Hindlimb muscle (tissue), 1 donor: ENCODE data around the gene RAPSN. TPM values are rescaled to one million over a fixed set of nuclear protein-coding genes. Genes with fewer than 3 reads are reported as not detected.

Experiments
- DNase-seq: peaks from one replicate; pipeline ENCODE4 v3.0.0-alpha.2; 2013
- polyA plus RNA-seq: library from polyadenylated mRNA; unstranded; fragments of 120-200 nt; gene quantifications from one replicate; pipeline ENCODE4 v1.2.1, GENCODE V29; 2013; ENCODE audit not compliant: insufficient read length

RAPSN gene
- polyA plus RNA-seq: 126 TPM

DNA sequence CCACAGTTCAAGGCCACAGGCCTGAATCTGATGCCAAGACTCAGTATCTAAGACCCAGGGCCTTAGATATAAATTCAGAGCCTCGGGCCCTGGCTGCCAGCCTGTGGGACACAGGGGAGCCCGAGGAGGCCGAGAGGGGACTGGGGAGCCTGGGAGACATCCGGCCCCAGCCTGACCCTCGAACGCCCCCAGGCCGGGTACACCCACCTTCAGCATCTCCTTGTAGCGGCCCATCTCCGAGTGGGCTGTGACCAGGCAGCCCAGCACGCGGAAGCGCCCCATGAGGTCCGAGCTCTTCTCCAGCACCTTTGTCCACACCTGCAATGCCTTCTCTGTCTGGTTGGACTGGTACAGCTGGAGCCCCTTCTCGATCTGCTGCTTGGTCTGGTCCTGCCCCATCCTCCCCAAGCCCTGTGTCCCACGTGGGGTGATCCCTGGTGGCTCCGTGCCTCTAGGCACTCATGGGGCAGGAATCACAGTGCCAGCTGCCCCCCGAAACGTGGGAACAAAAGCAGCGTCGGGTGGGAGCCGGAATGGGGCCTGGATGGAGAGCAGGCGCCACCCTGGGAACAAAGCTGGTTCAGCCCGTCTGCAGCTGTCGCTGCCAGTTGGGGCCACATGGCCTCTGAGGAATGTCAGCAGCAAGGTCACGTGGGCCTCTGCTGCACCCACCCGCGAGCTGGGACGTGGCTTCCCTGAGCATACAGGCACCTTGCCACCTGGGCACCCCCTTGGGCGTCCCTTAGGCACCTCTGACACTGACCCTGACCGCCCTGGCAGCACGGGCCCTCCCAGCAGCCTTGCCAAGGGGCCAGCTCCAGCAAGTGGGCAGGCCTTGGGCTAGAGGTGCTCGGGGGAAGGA lies at the start of gene RAPSN:
TSS of gene RAPSN (minus strand) at position 571 of the 862 bp plus-strand sequence. CDS start at position 399, 172 bp downstream.
- DNase-seq: peak; percentile 47

- DNase-seq: no peak
These were observed 49.2 kb upstream of the RAPSN start for GRCh38 chr11:47498149-47498548.

- no peak for DNase-seq
These were observed 47.9 kb upstream of the RAPSN start for GRCh38 chr11:47496808-47497207.

DNA sequence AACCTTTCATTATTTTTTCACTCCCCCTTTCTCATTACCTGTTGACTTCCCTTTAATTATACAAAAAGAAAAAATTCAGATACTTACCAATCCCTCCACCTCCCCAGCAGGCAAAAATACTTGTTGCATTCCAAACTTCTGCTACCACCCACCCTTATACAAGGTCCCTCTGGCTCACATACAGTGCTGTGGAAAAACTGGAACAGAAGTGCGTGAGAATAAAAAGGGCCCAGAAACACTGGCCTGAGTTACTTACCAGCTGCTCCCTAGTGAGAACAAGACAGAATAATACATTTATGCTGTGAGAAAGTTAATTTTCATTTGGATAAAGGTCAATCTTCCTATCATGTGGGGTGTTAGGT lies 46.9 kb upstream of the RAPSN start:
- DNase-seq: no peak

GRCh38 chr11:47495011-47495855 lies 46.3 kb upstream of the RAPSN start:
- no peak for DNase-seq

DNA sequence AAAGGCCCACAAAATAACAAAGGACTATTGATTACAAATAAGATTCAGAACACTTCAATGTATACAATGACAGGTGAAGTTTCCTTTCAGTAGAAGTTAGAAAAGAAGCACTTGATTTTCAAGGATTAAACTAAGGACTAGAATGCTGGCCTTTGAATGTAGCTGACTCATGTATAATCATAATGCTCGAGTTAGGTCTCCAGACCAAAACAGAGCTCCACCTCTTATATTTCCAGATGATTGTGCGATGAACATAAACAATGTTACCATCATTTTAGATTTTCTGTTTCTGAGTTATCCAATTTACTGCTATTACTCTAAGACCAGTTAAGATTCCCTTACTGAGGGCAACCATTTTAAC lies 40.4 kb upstream of the RAPSN start:
- DNase-seq: no peak

DNA sequence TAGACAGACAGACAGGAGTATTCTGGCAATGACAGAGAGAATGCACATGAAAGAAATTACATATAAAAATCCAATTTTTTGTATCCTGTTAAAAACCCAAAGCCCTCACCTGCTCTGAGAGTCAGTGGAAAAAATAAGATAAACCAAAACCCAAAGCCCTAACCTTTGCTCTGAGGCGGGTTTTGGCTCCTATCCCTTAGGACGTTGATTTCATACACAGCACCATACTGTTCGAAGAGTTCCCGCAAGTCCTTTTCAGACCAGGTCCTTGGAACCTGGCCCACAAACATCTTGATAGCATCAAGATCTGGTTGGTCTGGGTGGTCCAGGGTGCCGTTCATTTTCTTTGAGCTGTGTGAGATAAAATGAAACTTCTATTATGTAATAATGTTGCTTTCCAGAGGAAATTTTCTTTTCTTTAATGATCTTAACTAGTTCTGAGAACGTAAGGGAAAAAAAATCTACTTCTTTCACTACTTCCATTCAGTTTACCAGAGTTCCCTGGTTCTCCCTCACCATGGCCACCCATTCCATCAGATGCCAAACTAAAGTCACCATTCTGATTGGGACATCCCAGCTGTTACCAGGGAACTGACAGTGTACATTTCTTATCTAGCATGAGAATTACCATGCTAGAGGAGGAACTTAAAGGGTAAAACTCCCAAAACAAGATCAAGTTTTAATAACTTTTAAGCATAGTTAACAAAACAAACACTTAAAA lies 39.9 kb upstream of the RAPSN start:
- no peak for DNase-seq

- DNase-seq: no peak
These were observed 39.2 kb upstream of the RAPSN start for GRCh38 chr11:47488111-47488510.

GRCh38 chr11:47487421-47487820 lies 38.5 kb upstream of the RAPSN start:
- no peak for DNase-seq

DNA sequence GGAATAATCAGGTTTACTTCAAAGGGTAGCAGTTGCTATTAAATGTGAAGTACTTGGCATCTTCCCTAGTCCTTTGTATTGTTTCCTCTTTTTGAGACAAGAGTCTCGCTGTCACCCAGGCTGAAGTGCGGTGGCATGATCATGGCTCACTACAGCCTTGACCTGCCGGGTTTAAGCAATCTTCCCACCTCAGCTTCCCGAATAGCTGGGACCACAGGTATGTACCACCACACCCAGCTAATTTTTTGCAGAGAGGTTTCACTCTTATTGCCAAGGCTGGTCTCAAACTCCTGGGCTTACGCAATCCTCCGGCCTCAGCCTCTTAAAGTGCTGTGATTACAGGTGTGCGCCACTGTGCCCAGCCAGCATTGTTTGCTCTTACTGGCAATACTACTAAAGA lies 36.2 kb upstream of the RAPSN start:
- DNase-seq: no peak

- no peak for DNase-seq
These were observed 34.5 kb upstream of the RAPSN start for GRCh38 chr11:47483457-47483856.

DNA sequence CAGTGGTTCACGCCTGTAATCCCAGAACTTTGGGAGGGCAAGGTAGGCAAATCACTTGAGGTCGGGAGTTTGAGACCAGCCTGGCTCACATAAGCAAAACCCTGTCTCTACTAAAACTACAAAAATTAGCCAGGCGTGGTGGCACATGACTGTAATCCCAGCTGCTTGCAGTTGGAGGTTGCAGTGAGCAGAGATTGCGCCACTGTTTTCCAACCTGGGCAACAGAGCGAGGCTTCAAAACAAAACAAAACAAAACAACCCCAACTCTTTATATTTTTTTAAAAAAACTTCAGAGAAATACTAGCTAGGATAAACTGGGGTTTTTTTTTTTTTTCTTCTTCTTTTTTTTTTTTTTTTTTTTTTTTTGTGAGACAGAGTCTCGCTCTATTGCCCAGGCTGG lies 31.8 kb upstream of the RAPSN start:
- DNase-seq: no peak

GRCh38 chr11:47478651-47479329 lies 29.9 kb upstream of the RAPSN start:
- DNase-seq: peak; percentile 27

- DNase-seq: no peak
These were observed 28.8 kb upstream of the RAPSN start for GRCh38 chr11:47477753-47478152.

DNA sequence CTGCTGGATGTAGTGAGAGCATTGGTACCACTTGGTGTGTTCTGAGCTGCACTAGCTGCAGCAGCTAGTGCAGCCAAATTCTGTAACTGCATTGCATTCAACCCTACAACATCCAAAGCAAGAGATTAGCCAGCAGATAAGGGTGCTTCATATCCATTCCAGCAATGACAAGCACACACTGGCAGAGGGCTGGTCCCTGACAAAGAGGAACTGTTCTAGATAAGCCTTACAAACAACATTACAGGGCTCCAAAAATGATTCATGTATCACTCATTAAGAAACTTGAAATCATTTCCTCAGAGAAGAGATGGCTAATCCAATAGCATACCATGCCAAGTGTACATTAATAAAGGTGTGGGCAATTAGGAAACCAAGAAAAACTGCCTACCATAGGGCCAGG lies 28.4 kb upstream of the RAPSN start:
- DNase-seq: no peak

DNA sequence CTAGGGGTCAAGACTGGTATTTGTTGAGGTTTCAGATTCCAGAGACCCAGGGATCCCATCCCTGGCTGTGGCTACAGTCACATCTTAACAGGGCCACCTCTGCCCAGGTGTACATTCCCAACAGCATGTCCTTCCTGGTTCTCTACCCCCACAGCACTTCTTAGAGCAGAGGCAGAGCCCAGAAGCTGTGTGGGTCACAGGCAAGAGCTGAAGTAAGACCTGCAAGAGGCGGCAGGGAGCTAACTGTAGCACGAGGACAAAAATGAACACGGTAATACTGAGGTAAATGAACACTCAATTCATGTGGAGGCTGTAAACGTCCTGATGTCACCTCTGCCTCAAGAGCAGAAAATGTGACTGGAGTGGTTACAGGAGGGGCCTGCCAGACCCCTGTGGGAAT lies 21.7 kb upstream of the RAPSN start:
- DNase-seq: no peak

- no peak for DNase-seq
These were observed 20.6 kb upstream of the RAPSN start for GRCh38 chr11:47469361-47470179.

DNA sequence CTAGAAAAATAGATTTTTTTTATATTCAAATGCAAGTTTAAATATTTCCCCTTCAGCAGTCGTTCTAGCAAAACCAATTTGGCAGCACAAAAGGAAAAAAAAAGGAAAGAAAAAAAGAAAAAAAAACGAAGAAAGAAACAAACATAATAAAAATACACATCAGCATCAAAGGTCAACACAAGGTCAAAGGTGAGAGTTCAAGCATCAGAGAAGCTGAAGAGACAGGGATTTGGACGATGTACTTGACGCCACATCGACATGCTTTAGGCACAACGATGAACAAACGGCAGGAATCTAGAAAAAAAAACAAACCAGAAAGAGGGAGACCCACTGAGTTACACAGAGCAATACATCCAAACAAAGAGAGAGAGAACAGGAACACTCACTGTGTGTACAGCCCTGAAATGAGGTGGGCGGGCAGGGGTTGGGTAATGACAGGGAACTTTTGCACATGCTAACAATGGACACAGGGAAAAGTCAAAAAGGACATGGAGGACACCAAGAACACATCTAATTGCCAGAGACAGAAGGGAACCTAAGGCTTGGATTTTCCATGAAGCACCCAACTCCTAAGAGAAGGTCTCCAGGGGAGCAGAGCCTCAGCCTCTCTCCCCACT lies 19.8 kb upstream of the RAPSN start:
- DNase-seq: no peak

DNA sequence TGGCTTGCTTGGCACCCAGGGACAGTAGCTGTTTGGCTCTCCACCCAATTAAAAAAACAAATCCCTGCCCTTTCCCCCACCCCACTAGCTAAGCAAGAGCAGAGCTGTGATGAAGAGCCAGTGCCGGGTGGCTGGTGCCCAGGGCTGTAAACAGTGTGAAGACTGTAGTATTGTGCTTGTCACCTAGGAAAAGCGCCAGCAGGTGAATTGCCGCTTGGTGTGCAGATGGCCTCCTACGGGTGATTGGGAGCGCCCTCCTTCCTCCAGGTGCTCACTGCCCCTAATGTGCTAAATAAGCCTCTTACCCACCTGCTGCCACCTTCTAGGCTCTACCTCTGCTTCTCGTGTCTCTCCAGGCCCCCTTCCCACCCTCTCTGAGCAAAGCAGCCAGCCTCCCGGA lies 18.4 kb upstream of the RAPSN start:
- DNase-seq: no peak

DNA sequence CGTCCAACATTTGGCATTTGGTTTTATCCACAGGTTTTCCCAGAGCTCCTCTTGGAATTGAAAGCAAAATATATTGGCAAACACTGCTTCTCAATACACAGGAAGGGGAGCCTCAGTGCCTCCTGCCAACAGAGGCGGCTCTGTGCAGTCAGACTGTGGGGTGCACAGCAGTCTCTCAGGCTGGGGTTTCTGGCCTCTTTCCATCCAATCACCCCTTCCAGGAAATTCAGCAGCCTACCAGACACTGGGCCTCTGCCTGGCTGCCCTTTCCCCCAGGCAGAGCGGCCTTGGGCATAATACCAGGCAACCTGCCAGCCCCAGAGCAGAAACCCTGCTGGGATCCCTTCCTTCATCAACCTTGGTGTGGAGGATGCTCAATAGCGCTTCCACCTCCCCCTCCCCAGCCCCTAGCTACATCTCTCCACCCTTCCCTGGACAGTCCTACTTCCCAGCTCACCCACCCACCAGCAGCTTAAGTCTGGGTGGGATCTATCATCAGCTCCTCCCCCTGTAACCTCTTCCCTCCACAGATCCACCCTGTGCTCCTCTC lies 17.8 kb upstream of the RAPSN start:
- DNase-seq: no peak

GRCh38 chr11:47466201-47466600 lies 17.3 kb upstream of the RAPSN start:
- no peak for DNase-seq
